Measurements from ENCODE around the gene TMC3. TPM values are rescaled to one million over a fixed set of nuclear protein-coding genes. Genes with fewer than 3 reads are reported as not detected.
"Not testable (repeated sequence)": the region's sequence is repeated elsewhere in the genome, so short reads cannot be mapped to it uniquely, and the experiment has no call there.

The TMC3 gene
- total and polyA plus RNA-seq, 10 of the 15 experiments (the other 5 are each of a cell fraction or from before 2014, with no cell fraction given) = 0.03 to 0.04 (median 0.04) TPM; not detected in 7

DNA sequence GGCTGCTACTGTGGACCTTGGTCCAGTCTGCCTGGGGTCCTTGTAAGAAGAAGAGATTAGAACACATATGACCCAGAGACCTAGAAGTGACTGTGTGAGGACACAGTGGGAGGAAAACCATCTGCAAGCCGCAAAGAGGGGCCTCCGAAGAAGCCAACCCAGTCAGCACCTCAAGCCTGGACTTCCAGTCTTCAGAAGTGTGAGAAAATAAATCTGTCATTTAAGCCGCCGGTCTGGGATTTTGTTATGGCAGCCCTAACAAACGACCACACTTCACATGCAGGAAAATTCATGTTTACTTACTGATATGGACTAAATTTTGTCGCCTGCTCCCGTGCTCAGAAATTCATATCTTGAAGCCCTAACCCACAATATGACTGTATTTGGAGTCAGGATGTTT, 44.4 kb upstream of the TMC3 start:
- Histone ChIP-seq H3K9ac (ENCODE audit: control insufficient read depth, insufficient read depth, low read length) (no peak overlapping the region), H2AFZ (ENCODE audit: control insufficient read depth, low read depth, low read length) (no peak overlapping the region), H4K20me1 (ENCODE audit: control insufficient read depth, insufficient read depth) (no peaks in the 10 kb centered on the region), H3K27me3 (replicated peaks in 1 of 2; ENCODE audit: control insufficient read depth in 2 of 2, insufficient read depth in 2 of 2, low read length in 1 of 2) (no peaks in the 10 kb centered on the region), H3K36me3 (ENCODE audit: control insufficient read depth in 2 of 2, insufficient read depth in 2 of 2, low read length in 1 of 2) (no peaks in the 10 kb centered on the region), H3K4me3 (no peak overlapping the region), H3K4me2 (ENCODE audit: control insufficient read depth, insufficient read depth) (no peak overlapping the region), H3K27ac (ENCODE audit: control insufficient read depth, insufficient read depth) (no peak overlapping the region), H3K9me3 (replicated peaks; ENCODE audit: control insufficient read depth, insufficient read depth, low read length) (no peaks in the 10 kb centered on the region), H3K79me2 (ENCODE audit: control insufficient read depth, insufficient read depth, low read length) (no peaks in the 10 kb centered on the region), H3K4me1 (ENCODE audit: control insufficient read depth, insufficient read depth, low read length) (no peaks in the 10 kb centered on the region)
- ChIA-PET POLR2A (no interaction called here), CTCF (no interaction called here), RAD21 (ENCODE audit: unreplicated experiment) (no interaction called here), SMC1A (ENCODE audit: uncharacterized antibody, unreplicated experiment) (no interaction called here)
- 66% methylated on average over 7 of the region's 7 CpGs for WGBS (ENCODE audit: insufficient coverage, insufficient replicate concordance, low lambda C conversion rate, missing lambda C conversion rate)
- ATAC-seq (no peak), FAIRE-seq (no peak), DNase-seq (ENCODE audit: low read depth, low spot score) (no peak)
- TF ChIP-seq NFYA (IDR thresholded peaks at IDR 0.05; ENCODE audit: borderline replicate concordance, low read depth, low read length) = no peak
- intact Hi-C loops (cut with micrococcal nuclease; ENCODE audit: unreplicated experiment) = no loop called here
- BruUV-seq (replicated peaks) = no TSS peak
- in situ Hi-C loops (cut with MboI) = no loop called here

DNA sequence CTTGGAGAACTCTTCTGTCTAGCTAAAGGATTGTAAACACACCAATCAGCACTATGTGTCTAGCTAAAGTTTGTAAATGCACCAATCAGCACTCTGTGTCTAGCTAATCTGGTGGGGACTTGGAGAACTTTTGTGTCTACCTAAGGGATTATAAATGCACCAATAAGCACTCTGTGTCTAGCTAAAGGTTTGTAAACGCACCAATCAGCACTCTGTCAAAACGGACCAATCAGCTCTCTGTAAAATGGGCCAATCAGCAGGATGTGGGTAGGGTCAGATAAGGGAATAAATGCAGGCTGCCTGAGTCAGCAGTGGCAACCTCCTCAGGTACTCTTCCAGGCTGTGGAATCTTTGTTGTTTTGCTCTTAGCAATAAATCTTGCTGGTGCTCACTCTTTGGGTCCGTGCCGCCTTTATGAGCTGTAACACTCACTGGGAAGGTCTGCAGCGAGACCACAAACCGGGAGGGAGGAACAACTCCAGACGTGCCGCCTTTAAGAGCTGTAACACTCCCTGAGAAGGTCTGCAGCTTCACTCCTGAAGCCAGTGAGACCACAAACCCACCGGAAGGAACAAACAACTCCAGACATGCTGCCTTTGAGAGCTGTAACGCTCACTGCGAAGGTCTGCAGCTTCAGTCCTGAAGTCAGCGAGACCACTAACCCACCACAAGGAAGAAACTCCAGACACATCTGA, 40.4 kb upstream of the TMC3 start:
- H3K27me3 ChIP-seq (replicated peaks in 1 of 2; ENCODE audit: control insufficient read depth in 2 of 2, insufficient read depth in 2 of 2, low read length in 1 of 2); H3K9me3 ChIP-seq (replicated peaks; ENCODE audit: control insufficient read depth, insufficient read depth, low read length); H3K4me1 ChIP-seq (ENCODE audit: control insufficient read depth, insufficient read depth, low read length); DNase-seq (ENCODE audit: low read depth, low spot score); H3K79me2 ChIP-seq (ENCODE audit: control insufficient read depth, insufficient read depth, low read length); in situ Hi-C loops (cut with MboI); intact Hi-C loops (cut with micrococcal nuclease; ENCODE audit: unreplicated experiment); POLR2A ChIA-PET; H4K20me1 ChIP-seq (ENCODE audit: control insufficient read depth, insufficient read depth); RAD21 ChIA-PET (ENCODE audit: unreplicated experiment); ATAC-seq; CTCF ChIA-PET; H3K4me3 ChIP-seq; BruUV-seq (replicated peaks); H3K4me2 ChIP-seq (ENCODE audit: control insufficient read depth, insufficient read depth); SMC1A ChIA-PET (ENCODE audit: uncharacterized antibody, unreplicated experiment); FAIRE-seq; H3K27ac ChIP-seq (ENCODE audit: control insufficient read depth, insufficient read depth); H2AFZ ChIP-seq (ENCODE audit: control insufficient read depth, low read depth, low read length); H3K36me3 ChIP-seq (ENCODE audit: control insufficient read depth in 2 of 2, insufficient read depth in 2 of 2, low read length in 1 of 2); H3K9ac ChIP-seq (ENCODE audit: control insufficient read depth, insufficient read depth, low read length): not testable (repeated sequence)
- 21% methylated on average over 11 of the region's 12 CpGs for WGBS (ENCODE audit: insufficient coverage, insufficient replicate concordance, low lambda C conversion rate, missing lambda C conversion rate)
- TF ChIP-seq NFYB (IDR thresholded peaks at IDR 0.05; ENCODE audit: insufficient read depth, low read depth, low read length) = peak; percentile 35; the same call in 1 of the 2 replicates
